ENCODE measurements around the gene GRM7. TPM values are rescaled to one million over a fixed set of nuclear protein-coding genes. Genes with fewer than 3 reads are reported as not detected.

Gene GRM7
- total and polyA plus RNA-seq, 2 experiments from 2014 or later = 0.40 TPM; not detected in 1

GRCh38 chr3:6921876-6922275, 61.0 kb downstream of the GRM7 start (continued):
- no peak for TF ChIP-seq ZNF462 (CRISPR knock-in tag; IDR thresholded peaks at IDR 0.05)

- H4K20me1 ChIP-seq (replicated peaks; ENCODE audit: insufficient read depth) = no peaks in the 10 kb centered on the region
- H3K36me3 ChIP-seq (ENCODE audit: insufficient read depth) = no peaks in the 10 kb centered on the region; the same call in 1 of the 2 replicates
- peaks cover 3% of the 10 kb centered on the region; the same call in 2 of the 3 replicates for H3K36me3 Mint-ChIP-seq (ENCODE audit: low read depth)
- no peaks in the 10 kb centered on the region for H3K79me2 ChIP-seq (replicated peaks; ENCODE audit: insufficient read depth)
- H3K27me3 ChIP-seq (ENCODE audit: insufficient read depth) = no peaks in the 10 kb centered on the region
- ATAC-seq (no peak), DNase-seq (ENCODE audit: low spot score) (no peak)
- H3K4me3 ChIP-seq = no peak overlapping the region
- H3K27me3 Mint-ChIP-seq (ENCODE audit: insufficient read depth, low read depth, poor library complexity) = peaks cover 3% of the 10 kb centered on the region
- H2AFZ ChIP-seq = no peak overlapping the region
- no peak overlapping the region for H3K27ac ChIP-seq (ENCODE audit: low read depth)
- H3K4me2 ChIP-seq = no peak overlapping the region
- TF ChIP-seq NANOG (IDR thresholded peaks at IDR 0.05; ENCODE audit: borderline replicate concordance) (no peak), ZNF462 (CRISPR knock-in tag; IDR thresholded peaks at IDR 0.05) (no peak)
- H3K9me3 Mint-ChIP-seq = peaks cover 83% of the 10 kb centered on the region
- no peaks in the 10 kb centered on the region for H3K4me1 ChIP-seq (ENCODE audit: insufficient read depth)
- no peaks in the 10 kb centered on the region for H3F3A ChIP-seq (replicated peaks; ENCODE audit: low read depth)
- H3K9me2 ChIP-seq (ENCODE audit: insufficient read depth) = no peaks in the 10 kb centered on the region
- no peak overlapping the region for H3K4me3 Mint-ChIP-seq
- no peaks in the 10 kb centered on the region for H3K4me1 Mint-ChIP-seq
- no peak overlapping the region for H3K27ac Mint-ChIP-seq
These were observed 67.1 kb downstream of the GRM7 start for GRCh38 chr3:6928064-6928463.
